NCI-H748 treated with DMSO at 0.1 percent for 48 hours (cell line): ENCODE results near the gene ASB1.

Experiments used
- DNase-seq: peaks from one replicate; lab custom pipeline; 2025; lab: John Stamatoyannopoulos, UW

ASB1 gene

GRCh38 chr2:238494573-238494961, 67.8 kb downstream of the ASB1 start:
- no peak for DNase-seq

- no peak for DNase-seq
These were observed 68.7 kb downstream of the ASB1 start for GRCh38 chr2:238495422-238495821.

GRCh38 chr2:238496756-238497609, 70.3 kb downstream of the ASB1 start:
- no peak for DNase-seq

GRCh38 chr2:238497610-238498005, 70.9 kb downstream of the ASB1 start:
- no peak for DNase-seq

- DNase-seq, result no peak
These were observed 71.5 kb downstream of the ASB1 start for GRCh38 chr2:238498188-238498587.

DNA sequence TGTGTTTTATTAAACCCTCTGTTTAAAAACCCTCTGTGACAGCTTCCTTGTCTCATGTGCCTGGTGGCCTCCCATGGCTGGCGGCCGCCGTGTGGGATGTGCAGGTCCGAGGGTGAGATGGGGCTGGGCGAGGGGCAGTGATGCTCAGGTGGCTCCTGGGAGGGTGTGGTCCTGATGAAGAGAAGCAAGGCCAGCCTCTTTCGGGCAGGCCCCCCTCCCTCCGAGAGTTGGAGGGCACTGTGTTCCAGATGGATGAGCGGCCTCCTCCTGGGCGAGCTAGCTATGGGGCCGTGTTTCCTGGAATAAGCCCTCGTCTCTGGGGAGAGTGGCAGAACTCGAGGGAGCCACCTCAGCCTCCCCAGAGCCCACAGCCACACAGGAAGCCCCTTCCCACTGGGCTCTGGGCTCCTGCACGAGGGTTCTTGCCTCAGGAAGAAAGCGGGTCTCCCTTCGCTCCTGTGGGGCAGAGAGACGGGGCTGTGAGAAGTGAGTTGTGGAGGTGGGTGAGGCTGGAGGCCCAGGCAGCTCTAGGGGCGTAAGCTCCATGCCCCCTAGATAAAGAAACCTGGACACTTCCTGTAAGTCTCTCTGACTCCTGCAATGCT, 72.1 kb downstream of the ASB1 start:
- no peak for DNase-seq

DNA sequence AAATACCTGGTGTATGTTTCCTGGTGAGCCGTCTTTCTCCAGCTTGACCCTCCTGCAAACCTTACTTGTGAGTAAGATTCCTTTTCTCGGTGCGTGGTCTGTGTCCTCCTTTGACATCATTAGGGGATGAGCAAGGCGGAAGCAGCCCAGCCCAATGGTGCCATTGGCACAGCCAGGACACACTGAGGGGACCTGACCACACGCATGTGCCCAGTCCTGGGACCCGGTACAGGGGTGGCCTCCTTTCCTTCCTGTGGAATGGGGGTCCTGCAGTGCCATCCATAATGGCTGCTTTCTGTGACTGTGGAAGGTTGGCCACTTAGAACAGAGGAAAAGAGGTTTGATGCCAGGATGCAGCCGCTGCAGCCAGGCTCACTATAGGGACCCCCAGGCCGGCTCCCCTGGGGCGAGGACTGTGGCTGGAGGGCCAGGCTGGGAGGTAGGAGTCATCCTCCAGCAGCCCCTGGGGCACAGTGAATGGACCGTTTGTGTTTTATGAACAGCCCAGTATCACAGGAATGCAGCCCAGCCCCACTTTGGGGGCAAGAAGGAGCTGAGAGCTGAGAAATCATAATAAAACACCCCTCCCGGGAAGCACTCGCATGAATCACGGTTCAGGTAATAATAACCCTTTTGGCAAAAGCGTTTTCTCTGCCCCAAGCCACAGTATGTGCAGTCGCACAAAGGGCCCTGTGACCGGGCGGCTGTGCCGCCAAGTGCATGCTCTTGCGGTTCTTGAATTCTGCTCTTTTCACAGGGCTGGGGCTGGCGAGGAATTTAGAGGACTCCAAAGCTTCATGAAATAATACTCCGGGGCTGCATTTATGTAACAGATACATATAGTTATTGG, 73.2 kb downstream of the ASB1 start:
- DNase-seq, result no peak

- no peak for DNase-seq
These were observed 74.6 kb downstream of the ASB1 start for GRCh38 chr2:238501311-238501710.
